NCI-H524 treated with DMSO at 0.1 percent for 48 hours (cell line): ENCODE results near the gene PLEKHA8.

Experiments used
- DNase-seq: peaks from one replicate; lab custom pipeline; 2025; lab: John Stamatoyannopoulos, UW

The PLEKHA8 gene

GRCh38 chr7:30169579-30169978 is 141.4 kb downstream of the PLEKHA8 start:
- no peak for DNase-seq

- DNase-seq: no peak
Observed at GRCh38 chr7:30170476-30171205, 142.4 kb downstream of the PLEKHA8 start.

- DNase-seq: peak; percentile 92
Observed at GRCh38 chr7:30171766-30172447, 143.7 kb downstream of the PLEKHA8 start.

- no peak for DNase-seq
Observed at GRCh38 chr7:30172451-30172850, 144.2 kb downstream of the PLEKHA8 start.

- peak; percentile 74 for DNase-seq
Observed at GRCh38 chr7:30173058-30173897, 145.1 kb downstream of the PLEKHA8 start.

GRCh38 chr7:30175180-30175579 is 147.0 kb downstream of the PLEKHA8 start:
- DNase-seq: no peak

- no peak for DNase-seq
Observed at GRCh38 chr7:30175636-30176147, 147.5 kb downstream of the PLEKHA8 start.

- DNase-seq: no peak
Observed at GRCh38 chr7:30176463-30177109, 148.4 kb downstream of the PLEKHA8 start.

- DNase-seq: no peak
Observed at GRCh38 chr7:30177186-30177585, 149.0 kb downstream of the PLEKHA8 start.

- DNase-seq: no peak
Observed at GRCh38 chr7:30177965-30178364, 149.8 kb downstream of the PLEKHA8 start.

GRCh38 chr7:30178748-30179436 is 150.7 kb downstream of the PLEKHA8 start:
- DNase-seq: no peak
